Ecto neural progenitor cell (in vitro differentiated cells): ENCODE data around the gene MLPH.

Experiments
- DNase-seq: peaks from one replicate; pipeline ENCODE4 v3.0.0-alpha.2; 2018; ENCODE audit warnings: low spot score

Gene MLPH

DNA sequence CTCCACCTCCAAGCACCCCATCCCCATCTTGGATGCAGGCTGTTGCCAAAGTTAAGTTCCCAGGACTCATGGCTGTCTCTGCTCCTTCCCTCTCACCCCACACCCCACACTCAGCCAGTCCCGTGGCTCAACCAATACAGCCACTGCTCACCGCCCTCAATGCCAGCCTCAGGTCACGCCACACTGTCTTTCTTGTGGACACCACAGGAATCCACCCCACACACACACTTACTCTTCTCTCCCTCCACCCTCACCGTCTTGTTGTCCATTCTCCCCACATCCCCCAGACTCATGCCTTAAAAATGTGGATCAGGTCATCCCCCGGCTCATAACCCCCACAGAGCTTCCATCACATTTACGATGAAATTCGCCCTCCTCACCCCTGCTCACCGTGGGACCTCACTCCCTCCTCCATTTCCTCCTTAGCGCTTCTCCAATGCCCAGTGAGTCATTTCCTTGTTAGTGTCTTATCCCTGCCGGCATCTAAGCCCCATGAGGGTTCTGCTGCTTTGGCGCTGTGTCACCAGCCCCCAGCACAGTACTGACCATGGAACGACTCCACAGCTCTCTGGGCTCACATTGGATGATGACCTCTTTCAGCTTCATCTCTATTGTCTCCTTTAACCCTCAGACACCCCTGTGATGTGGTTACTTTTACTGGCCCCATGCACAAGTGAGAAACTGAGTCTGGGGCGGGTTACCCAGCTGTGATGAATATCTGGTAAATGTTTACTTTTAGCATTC lies 13.8 kb downstream of the MLPH start:
- DNase-seq, result no peak

DNA sequence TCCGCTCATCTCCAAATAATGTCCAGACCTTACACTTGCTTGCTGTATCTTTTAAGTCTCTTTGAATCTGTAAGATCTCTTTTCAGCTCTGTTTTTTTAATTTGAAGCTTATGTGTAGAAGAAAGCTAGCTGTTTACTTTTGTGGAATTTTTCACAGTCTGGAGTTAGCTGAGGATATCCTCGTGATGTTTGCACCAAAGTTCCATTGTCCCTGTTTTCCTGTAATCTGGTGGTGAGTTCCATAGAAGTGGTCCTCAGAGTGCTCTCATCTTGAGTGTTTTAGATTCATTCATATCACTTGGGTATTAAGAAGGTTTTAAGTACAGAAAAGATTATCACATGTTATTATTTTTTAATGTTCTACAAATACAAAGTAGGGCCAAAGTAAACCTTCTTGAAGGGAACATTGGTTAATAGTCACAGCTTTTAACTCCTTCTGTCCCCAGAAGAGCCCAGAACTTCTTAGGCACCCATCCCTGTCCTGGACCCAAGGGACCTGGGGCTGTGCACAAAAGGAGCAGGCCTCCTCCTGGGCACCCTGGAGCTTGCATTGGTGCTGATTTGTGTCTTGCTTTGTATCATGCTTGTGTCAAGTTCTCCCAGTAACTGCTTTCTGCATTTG lies 15.0 kb downstream of the MLPH start:
- DNase-seq, result no peak

DNA sequence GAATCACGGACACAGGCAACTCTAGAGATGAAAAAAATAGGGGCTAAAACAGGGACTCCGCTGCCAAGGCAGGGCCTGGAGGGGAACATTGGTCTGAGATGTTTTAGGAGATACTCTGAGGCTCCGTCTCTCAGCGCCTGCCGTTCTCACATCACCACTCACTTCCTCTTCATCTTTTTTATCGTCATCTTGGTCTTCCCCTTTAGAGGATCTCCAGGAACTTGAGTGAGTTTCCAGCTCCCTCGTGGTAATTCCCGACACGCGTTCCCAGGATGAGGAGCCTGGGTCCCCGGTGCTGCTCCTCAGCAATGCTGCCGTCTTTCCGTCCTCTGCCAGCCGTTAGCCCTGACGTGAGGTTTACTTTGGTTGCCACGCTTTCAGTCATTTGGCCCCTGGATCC lies 16.1 kb downstream of the MLPH start:
- no peak for DNase-seq

DNA sequence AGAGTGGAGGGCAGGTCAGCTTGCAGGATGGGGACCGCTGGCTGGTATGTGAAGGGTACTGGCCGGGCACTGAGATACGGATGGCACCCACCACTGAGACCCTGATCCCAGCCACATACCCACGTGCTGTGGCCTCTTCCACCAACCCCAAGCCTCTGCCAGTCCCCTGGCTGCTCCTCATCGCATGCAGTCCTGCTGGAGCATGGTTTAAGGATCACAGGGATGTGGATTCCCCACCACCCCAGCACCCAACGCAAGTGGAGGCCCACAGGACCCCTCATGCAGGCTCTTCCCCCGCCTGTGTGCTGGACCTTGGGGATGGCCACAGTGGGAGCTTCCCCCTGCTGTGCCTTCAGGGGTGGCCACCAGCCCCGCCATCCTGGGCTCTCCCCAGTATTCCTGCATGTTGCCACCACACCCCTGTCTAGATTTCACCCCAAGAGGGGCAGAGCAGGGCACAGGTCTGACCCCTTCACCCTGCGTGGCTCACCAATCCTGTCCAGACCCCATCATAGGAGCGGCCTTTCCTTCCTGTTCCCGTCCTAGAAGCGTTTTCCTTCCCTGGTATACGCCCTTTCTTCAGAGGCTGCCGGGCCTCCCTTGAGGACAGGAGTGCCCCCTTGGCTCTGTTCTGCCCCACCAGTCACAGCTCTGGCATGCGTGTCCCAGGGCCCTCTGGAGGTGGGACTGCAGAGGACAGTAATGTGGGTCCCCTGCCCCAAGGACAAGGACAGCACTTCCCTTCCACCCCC lies 18.3 kb downstream of the MLPH start:
- no peak for DNase-seq

DNA sequence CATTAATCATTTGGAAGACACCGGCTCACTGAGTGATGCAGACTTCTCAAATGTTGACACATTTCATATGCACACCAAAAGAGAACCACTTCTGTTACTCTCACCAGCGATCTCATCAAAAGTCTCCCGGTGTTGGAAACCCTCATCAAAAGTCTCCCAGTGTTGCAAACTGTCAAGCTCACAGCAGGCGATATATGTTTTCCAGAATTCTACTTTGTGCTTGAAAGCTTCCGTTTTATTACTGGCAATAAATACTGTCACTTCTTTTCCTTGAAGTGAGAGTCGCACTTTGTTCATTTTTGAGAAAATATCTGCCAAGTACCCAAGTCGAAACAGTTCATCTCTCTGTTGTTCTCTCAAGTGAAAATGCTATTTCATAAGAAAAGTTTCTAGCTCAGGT lies 20.5 kb downstream of the MLPH start:
- DNase-seq, result no peak

DNA sequence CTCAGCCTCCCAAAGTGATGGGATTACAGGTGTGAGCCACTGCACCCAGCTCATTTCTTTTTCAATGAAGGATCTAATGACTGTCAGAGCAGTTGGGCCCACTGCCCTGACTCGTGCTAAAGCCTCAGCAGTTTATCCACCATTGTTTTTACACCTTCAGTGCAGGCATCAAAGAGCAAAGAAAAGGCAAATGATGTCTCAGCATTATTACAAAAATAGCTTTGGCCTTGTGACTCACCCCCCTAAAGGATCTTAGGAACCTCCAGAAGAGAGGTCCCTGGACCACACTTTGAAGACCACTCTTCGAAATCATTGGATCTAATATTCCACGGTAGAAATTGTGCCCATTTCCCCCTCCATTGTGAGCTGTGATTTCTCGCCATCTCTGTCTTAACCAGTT lies 21.3 kb downstream of the MLPH start:
- no peak for DNase-seq

DNA sequence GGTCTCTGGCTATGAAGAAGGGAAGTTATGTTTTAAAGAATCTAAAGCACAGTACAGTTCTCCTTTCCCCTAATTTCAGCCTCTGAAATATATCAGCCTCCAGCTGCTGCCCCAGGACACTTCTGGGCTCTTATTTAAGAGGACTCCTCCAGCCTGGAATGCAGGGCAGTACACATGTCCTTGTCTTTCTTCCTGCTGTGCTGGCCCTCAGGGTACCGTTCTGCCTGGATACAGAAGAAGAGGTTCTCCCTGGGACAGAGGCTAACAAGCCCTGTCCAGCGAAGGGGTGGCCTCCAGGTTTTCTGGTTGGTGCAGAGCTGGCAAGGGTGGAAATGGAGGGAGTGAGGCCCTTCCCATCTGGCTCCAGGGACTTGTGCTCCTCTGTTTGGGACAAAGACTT lies 22.1 kb downstream of the MLPH start:
- no peak for DNase-seq

DNA sequence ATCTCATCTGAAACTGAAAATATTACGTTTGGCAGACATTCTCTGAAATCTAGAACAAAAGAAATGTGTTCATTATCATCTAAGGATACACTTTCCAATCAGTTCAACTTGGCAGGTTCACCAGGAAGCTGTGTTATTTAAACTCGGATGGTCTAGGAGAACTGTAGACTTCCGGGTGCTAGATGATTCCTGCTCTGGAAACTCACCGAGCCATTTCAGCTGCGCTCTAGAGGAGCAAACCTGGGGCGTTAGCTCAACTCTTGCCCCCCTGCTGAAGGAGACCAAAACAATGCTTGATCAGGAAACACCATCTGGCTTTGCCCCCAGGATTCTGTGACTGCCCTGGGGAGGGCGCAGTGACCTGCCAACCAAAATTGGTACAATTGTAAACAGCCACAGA lies 22.9 kb downstream of the MLPH start:
- DNase-seq, result no peak

DNA sequence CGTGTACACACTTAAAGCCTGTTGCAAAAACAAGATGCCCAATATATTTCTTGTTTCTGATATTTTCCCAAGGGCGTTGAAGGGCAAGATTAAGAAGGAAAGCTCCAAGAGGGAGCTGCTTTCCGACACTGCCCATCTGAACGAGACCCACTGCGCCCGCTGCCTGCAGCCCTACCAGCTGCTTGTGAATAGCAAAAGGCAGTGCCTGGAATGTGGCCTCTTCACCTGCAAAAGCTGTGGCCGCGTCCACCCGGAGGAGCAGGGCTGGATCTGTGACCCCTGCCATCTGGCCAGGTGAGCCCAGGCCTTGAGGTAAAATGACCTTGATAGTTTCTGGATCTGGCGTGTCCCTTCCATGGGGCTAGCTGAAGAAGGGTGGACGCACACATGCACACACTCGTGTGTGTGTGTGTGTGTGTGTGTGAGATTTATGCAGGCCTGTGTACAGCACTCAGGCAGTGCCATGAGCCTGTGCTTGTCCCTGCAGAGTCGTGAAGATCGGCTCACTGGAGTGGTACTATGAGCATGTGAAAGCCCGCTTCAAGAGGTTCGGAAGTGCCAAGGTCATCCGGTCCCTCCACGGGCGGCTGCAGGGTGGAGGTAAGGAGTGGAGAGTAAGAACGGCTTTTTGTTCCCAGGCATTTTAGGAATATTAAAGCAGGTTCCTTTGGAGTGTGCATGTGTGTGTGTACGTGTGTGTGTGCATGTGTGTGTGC lies 23.6 kb downstream of the MLPH start:
- DNase-seq, result no peak

DNA sequence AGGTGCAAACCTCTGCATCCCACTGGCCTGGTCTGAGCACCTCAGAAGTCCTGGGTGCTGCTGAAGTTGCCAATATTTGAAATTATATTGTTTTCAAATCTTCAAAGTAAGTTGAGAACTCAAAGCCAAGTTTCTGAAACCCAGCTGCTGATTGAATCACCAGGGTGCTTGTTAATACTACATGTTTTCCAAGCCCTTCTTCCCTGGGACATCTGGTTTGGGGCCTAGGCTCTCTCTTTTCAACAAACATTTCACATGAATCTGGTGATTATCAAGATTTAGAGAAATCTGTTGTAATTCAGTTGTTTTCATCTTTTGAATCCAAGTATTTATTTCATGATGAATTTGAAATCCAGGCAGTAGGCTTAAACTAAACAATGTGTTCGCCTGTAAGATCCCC lies 24.4 kb downstream of the MLPH start:
- DNase-seq, result no peak

DNA sequence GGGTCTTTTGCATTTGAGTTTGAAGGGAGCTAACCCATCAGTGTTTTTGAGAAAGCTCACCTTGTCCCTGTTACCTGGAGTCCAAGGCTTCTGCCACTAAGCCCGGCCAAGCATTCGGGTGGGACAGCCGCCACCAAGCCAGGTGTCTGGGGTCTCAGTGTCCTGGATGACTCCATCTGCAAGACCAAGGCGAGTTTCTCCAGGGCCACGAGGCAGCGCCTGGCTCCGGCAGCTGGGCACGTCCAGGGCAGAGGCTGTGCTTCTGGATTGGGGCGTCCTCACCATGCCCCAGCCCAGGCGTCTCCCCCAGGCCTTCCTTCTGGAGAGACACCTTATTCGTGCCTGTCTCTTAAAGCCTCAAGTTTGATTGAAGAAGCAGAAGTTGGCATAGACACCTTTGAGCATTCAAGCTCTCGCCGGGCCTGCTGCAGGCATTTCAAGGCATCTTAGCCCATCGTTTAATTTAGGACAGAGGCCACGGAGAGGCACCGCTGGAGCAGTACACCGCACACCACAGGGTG lies 24.9 kb downstream of the MLPH start:
- DNase-seq, result no peak

DNA sequence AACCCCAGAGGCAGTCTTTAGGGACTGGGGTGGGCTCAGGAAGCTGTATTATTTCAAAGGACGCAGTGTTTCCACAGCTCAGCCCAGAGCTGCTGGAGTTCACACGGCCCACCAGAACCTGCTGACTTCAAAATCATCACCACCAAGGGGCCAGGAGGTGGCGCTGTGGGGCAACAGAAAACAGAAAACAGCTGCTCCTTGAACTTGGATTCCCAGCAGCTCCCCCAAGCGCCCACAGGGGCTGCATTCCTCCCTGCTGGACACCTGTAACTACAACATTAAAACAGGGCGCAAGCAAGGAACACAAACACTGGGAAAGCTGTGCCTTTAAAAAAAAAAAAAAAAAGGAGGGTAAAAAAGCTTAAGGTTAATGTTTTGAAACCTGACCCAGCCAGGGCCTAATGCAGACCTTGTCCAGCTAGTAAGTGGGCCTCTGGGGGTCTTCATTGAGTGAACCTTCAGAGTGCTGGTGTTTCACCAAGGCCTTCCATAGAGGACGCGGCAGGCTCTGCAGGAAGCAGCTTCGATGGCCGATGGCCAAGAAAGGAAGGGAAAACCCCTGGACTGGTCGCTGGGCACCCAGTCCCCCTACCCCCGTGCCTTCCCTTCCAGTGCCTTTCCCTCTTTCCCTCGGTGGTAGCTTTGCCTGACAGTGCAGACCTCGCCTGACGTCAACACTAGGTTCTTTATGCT lies 25.9 kb downstream of the MLPH start:
- DNase-seq, result peak; percentile 87

DNA sequence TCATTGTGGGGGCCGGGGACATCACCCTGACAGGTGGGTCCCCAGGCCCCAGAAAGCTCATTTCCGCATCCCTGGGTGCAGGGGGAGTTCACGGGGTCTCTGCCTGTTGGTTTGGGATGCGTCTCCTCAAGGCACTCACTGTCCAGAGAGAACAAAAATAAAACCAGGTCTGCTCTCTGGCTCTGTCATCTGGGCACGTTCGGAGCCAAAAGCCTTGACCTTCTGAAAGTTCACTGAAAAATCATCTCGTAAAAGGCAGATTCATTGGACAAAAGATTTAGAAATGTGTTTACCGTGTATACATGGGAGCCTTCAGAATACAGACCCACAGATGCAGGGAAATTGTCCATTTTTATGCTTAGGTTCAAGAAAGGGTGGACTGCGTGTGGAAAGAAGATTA lies 26.6 kb downstream of the MLPH start:
- DNase-seq, result no peak

DNA sequence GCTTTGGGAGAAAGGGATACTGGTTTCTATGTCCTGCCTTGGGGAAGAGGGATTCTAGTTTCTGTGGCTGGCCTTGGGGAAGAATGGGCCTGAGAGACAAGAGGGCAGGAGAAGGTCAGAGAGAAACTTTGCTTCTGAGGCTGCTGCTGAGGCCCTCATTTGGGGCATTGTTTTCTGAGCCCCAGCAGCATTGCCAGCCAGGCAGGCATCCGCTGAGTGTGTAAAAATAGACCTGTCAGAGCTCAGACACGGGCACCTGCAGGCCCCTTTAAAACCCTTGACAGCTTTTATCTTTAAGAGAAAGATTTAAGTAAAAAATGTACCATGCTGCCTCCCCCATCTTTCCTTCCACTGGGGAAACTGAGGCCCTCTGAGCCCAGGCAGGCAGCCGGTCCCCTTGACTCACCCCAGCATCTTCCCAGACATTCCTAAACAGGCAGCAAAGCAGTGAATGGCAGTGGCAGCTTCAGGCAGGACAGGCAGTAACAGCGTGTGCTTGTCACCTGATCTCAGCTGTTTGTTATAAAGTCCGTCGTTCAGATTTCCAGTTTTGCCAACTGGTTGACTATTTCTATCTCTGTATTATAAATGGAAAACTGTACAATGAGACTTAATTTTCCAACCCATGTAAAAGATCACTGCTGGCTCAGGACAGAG lies 27.6 kb downstream of the MLPH start:
- DNase-seq, result no peak

DNA sequence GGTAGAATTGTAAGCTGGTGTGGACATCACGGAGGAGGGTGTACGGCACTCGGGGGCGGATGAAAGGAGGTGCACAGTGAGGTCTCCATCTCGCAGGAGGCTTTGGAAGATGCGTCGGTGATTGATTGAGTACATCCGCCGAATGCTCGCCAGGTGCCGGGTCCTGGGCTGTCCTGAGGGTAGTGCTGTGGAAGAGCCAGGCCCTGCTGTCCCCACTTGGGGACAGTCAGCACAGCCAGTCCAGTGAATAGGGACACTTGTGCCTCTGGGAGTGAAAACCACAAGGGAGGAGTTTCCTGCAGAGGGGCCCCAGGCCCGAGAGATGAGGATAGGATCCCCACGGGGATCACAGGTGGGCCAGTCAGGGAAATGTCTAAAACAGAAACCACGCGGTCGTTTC lies 28.1 kb downstream of the MLPH start:
- DNase-seq, result no peak

DNA sequence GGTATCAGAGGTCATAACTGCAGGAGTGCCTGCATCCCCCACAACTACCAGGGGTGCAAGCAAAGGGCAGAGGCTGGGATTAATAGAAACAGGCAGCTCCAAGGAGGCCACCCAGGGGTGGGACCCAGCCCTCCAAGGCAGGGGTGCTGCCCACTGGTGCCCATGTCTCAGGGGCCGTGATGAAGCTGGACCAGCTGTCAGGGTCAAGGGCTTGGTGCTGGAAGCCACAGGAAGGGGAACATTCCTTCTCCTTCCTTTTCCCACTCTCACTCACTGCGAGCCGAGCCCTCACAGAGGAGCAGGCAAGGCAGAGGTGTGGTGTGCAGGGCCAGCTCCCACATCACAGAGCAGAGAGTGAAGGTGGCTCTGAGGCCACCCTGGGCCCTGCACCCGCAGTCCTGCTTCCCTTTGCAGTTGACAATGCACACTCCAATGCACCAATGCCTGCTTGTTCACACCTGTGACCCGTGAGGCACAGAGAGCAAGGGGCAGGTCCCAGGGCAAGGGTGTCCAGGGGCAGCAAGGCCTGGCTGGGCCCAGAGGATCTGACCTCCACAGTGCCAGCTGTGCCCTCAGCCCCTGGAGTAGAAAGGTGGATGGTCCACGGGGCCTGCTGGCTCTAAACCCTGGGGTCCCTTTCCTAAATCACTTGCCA lies 28.7 kb downstream of the MLPH start:
- no peak for DNase-seq

DNA sequence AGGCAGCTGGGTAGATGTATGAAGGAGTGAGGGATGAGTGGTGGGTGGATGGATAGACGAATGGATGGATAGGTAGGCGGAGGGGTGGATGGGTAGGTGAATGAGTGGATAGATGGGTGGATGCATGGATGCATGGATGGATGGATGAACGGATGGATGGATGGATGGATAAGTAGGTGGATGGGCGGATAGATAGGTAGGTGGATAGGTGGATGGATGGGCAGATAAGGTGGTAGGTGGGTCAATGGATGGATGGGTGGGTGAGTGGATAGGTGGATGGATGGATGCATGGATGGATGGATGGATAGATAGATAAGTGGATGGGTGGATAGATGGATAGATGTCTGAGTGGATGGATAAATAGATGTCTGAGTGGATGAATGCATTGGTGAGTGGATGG lies 30.1 kb downstream of the MLPH start:
- no peak for DNase-seq

DNA sequence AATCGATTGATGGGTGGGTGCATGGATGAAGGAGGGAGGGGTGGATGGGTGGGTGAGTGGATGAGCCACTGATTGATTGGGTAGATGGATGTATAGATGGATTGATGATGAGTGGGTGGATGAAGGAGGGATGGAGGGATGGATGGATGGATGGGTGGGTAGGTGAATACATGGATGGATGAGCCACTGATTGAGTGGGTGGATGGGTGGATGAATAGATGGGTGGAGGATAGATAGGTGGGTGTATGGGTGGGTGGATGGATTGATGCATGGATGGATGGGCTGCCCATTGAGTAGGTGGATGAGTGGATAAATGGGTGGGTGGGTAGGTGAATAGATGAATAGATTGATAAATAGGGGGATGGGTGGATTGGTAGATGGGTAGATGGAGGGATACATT lies 30.9 kb downstream of the MLPH start:
- DNase-seq, result no peak

DNA sequence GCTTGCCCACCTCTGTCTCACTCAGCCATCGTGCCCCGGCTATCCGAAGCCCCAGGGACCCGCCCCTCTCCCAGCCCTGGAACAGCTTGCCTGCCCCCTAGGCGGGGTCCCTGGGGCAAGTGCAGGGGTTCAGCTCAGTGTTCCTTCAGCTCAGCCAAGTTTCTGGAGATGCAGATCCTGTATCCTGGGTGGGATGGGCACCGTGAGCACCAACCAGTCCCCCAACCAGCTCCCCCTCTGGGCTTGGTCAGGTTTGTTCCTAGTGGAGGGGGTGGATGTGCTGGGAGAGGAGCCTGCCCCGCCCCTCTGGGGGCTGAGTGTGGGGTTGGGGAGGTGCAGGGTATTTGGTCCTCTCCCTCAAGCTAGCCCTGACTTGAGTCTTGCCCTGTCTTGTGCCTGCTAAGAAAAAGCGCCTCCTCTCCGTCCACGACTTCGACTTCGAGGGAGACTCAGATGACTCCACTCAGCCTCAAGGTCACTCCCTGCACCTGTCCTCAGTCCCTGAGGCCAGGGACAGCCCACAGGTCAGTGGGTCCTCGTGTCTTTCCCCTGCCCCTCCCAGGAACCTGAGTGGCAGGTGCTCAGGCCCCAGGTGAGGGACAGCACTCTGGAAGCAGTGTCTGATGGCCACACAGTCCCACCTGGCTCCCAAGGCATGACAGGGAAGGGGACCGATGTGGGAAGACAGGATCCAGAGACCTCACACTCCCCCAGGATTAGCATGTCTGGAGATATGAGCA lies 32.6 kb downstream of the MLPH start:
- no peak for DNase-seq

DNA sequence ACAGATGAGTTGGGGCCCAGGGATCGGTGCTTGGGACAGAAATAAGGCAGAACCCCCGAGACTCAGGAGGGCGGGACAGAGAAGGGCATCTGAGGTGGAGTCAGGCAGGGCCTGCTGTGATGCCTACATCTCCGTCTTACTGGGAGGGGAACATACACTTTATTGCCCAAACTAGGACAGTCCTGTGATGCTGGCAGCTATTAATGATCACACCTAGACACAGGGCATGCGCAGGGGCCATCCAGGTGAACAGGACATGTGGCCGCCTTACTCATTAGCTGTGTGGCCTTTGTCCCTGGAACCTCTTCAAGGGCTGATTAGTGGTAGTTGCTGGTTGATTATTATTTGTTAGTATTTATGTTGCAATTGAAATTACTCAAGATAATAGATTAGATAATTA lies 33.2 kb downstream of the MLPH start:
- DNase-seq, result no peak
